Measurements from ENCODE around the gene ITGA11.

The ITGA11 gene, protein sequence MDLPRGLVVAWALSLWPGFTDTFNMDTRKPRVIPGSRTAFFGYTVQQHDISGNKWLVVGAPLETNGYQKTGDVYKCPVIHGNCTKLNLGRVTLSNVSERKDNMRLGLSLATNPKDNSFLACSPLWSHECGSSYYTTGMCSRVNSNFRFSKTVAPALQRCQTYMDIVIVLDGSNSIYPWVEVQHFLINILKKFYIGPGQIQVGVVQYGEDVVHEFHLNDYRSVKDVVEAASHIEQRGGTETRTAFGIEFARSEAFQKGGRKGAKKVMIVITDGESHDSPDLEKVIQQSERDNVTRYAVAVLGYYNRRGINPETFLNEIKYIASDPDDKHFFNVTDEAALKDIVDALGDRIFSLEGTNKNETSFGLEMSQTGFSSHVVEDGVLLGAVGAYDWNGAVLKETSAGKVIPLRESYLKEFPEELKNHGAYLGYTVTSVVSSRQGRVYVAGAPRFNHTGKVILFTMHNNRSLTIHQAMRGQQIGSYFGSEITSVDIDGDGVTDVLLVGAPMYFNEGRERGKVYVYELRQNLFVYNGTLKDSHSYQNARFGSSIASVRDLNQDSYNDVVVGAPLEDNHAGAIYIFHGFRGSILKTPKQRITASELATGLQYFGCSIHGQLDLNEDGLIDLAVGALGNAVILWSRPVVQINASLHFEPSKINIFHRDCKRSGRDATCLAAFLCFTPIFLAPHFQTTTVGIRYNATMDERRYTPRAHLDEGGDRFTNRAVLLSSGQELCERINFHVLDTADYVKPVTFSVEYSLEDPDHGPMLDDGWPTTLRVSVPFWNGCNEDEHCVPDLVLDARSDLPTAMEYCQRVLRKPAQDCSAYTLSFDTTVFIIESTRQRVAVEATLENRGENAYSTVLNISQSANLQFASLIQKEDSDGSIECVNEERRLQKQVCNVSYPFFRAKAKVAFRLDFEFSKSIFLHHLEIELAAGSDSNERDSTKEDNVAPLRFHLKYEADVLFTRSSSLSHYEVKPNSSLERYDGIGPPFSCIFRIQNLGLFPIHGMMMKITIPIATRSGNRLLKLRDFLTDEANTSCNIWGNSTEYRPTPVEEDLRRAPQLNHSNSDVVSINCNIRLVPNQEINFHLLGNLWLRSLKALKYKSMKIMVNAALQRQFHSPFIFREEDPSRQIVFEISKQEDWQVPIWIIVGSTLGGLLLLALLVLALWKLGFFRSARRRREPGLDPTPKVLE

DNA sequence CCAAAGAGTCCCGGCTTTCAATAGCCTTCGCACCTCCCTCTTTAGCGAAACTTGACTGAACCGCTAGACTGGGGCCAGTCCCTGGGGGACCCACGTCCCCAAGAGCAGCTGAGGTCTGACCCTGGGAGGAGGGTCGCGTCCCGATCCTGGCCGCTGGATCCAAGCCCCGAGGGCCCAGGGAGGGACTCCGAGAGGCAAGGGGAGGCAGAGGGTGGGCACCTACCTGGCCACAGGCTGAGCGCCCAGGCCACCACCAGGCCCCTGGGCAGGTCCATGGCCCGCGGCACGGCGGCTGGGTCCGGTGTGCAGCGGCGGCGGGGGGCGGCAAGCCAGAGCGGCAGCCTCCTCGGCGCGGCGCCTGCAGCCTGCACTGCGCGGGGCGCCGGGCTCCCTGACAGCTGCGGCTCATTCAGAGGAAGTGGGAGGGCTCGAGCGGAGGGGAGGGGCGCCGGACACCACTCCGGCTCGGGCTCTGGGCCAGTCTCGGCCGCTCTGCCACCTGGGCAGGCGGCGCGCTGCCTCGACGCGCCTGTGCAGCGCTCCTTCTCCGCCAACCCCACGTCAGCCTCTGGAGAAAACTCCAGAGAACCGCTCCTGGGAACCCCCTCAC lies at the start of gene ITGA11:
Gene ITGA11 (minus strand): TSS at position 372 of the 610 bp plus-strand sequence. CDS start 97 bp downstream, at position 275.
- no peak for DNase-seq

DNA sequence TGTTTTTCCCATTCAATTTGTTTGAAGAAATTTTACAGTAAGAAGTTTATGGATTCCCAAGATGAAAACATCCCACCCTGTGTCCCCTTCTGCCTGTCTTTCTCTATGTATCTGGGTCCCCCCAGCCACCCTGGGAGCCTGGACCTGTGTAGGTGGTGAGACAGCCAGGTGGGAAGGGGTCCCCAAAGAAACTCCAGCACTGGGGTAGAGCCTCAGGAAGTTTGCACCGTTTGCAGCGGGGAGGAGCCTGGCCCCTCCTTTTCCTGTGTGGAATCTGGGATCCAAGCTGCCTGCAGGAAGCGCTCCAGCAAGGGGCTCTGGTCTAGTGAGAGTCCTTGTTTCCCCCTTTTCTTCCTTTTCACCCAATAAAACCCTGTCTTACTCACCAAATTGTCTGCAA lies 49.4 kb upstream of the ITGA11 start:
- no peak for DNase-seq

DNA sequence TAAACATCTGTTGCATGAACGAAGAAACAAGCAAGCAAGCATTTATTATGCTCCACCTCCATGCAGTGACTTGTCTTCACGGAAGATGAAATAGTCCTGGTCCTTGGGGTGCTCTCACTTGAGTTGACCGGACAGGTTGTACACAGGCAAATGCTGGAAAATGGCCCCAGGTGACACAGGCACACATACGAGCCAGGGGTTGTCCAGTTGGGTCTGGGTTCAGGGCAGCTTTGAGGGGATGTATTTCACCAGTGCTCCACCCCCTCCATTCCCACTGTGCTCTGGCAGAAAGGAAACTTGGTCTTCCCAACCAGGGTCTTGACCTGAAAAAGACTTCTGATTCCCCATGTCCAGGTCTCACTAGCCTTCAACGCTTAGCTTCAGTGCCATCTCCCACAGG lies 48.3 kb upstream of the ITGA11 start:
- no peak for DNase-seq

DNA sequence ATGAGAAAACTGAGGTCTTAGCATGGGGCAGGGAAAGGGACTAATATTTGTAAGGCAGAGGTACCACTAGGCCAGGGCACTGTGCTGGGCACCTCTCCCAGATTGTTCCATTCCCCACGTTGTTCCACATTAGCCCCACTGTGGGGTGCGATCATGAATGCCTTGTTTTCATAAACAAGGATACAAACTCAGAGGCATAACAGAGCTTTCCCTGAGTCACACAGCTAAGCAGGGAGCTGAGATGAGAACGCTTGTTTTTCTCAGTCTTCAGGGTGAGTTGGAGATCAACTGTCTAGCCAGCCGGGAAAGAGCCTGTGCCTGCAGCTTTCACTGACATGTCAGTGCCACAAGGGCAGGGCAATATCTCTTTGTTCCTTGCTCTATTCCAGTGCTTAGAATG lies 47.9 kb upstream of the ITGA11 start:
- no peak for DNase-seq

DNA sequence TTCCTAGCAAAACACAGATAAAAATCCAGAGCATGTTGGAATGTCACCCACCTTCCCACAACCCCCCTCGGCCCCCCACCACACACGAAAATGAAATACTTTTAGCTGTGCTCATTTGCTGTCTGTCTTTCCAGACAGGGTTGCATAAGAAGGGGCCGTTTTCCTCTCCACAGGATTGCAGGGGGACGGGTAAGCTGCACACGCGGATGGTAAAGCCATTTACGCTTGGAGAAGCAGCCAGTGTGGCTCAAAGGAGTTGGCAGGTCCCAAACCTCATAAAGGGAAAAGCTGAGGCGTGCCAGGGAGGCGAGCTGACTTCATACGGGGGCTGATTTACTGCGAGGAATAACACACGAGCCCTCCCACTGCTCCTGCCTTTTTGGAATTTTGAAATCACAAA lies 47.4 kb upstream of the ITGA11 start:
- no peak for DNase-seq

DNA sequence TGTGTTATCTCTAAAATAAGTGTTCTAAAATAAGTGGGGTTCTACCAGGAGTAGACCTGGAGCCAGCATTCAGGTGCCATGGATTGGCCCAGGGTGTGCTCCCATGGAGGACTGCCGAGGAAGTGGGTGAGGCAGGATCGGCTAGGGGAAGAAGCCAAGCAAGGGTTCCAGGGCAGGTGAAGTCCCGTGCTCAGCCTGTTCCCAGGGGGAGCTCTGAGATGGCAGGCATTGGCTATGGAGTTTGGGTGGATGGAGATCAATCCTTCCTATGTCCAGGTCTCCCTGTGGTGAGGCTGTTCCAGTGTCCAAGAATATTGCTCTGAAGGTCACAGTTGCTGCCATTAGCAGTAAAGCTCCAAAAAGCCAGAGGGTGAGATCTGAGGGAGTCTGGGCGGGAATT lies 46.9 kb upstream of the ITGA11 start:
- DNase-seq = no peak

DNA sequence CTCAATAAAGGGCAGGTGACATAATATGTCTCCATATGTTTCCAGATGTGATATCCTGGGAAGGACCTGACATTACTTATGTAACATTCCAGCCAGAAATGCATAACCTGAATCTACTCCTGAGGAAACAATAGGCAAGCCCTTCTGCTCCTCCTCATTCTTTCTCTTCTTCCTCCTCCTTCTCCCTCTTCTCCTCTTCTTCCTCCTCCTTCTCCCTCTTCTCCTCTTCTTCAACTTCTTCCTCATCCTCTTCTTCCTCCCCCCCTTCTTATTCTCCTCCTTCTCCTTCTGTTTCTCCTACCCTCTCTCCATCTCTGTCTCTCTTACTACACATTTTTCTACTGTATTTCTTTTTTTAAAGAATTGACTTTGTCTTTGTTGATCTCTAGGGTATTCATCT lies 43.5 kb upstream of the ITGA11 start:
- no peak for DNase-seq

DNA sequence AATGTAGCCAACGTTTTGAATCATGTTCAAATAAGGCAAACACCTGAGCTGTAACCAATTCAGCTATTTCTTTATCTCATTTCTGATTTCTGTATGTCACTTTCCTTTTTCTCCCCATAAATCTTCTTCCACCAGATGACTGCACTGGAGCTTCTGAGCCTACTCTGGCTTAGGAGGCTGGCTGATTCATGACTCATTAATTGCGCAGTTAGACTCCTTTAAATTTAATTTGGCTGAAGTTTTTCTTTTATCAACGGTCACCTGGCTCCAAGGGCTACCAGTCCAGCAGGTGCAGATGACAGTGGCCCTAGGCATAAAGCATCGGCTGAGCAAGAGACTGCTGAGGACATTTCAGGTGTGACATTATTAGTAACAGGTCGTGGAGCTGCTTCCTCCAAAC lies 39.6 kb upstream of the ITGA11 start:
- DNase-seq = no peak

DNA sequence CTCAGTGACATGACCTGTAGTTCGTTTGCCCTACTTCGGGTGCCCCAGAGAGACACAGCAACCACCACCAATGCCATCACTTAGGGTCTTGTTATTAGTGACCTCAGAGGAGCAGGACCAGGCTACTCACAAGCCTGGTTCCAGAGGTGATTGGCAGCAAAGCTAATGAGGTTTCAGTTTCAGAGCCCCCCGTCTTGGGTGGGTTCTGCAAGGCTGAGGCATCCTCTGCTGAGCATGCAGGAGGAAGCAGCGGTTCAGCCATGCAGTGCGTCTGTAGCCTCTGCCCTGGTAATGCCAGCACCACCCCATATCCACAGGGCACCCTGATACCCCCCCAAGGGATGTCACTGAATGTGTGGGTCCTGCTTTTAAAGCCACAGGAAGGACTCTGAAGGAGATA lies 39.0 kb upstream of the ITGA11 start:
- no peak for DNase-seq

DNA sequence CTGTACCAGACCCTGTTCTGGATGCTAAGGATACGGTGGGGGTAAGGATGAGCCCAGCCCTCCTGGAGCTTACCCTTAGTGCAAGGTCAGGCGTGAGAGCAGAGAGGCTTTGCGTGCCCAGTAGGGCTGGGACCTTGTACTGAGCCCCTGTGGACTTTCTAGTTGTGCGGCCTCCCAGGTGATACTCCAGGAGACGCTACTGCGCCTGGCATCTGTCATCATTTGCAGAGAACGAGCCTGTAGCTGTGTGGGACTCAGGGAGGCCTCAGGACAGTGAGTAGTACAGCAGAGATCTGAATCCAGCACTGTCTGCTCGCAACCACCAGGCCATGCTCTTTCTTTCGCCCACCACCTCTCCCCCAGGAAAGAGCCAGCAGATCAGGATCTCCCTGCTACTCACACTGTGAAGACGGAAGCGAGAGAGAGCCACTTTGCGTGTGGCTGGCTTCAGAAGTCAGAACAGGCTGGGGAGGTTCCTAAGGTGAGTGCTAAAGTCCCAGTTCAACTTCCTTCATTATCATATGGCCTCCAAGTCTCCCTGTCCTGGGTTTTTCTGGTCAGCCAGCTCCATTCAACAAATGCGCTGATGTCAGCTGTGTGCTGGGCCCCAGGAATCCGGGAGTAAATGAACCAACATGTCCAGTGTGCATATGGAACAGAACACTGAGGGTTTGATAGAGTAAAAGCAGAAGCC lies 38.2 kb upstream of the ITGA11 start:
- no peak for DNase-seq

DNA sequence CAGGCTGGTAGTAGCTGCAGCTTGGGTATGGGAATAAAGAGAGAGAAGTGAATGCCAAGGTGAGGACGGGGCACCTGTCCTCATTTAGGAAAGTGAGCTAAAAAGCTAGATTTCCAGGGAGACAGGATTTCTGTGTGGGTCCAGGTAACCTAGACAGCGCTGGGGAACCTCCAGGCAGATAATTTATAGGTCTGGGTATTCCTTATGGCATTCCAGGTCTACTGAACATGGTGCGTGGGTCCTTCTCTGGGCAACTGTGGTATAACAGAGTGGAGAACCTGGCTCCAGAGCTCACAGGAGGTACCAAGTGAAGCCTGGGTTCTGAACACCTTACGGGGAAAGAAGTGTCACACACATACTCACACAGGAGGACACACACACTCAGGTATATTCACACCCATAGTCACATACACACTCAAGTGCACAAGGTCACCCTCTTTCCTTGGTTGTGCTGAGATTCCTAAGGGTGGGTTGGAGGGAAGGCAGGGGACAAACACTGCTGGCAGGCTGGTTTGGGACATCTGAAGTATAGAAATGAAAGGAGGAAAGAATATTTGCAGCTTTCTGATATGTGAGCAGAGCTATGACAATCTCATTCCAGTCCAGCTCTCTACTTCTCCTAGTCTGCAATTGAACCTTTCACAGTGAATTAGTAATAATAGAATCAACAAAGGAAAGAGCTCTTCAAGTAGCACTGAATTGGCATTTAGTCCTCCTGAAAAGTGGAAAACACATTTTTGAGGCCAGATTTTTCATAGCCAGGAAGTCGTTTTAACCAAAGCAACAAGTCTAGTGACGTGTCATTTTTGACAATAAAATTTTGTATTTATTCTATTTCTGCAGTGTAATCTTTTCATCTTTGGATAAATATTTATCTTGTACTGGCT lies 37.4 kb upstream of the ITGA11 start:
- DNase-seq = no peak

DNA sequence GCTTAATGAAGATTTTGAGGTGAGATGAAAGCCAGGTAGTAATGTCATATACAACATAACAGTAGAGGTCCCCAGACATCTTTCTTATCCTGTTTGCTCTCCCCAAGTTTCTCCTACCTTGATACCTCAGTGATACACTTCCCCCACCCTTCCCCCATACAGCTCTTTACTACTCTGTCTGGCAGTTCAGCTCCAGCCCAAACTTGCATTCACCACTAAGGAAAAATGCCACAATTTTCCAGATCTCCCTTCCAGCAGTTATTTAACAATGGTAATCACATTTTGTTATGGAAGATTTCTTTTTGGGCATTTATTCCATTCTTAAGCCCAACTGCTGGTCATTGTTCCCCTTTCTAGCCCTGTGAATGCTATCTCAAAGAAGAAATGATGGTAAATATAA lies 34.9 kb upstream of the ITGA11 start:
- DNase-seq = no peak

DNA sequence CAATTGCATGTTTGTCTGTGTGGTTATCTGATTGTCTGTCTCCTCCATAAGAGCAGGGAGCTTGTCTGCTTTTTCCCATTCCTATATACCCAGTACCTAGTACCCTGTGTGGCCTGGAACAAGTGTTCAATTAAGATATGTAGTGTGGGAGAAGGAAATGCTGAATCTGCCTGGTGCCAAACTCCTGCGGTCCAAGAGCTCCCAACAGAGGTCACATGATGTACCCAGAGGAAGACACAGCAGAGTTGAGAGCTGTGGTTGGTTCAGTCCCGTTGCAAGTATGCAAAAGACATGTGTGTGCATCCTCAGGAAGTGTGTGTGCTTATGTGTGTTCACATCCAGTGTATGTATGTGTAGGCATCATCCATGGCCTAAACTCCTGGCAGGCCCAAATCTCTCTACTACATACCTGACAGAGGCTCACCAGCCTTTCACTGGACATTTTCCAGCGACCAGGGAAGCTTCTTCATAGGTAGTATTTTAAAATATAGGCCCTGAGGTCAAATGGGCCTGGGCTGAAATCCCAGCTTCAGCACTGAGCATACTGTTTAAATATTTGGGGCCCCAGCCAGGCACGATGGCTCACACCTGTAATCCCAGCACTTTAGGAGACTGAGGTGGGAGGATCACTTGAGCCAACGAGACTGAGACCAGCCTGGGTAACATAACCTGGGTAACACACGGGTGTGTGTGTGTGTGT lies 34.0 kb upstream of the ITGA11 start:
- no peak for DNase-seq

DNA sequence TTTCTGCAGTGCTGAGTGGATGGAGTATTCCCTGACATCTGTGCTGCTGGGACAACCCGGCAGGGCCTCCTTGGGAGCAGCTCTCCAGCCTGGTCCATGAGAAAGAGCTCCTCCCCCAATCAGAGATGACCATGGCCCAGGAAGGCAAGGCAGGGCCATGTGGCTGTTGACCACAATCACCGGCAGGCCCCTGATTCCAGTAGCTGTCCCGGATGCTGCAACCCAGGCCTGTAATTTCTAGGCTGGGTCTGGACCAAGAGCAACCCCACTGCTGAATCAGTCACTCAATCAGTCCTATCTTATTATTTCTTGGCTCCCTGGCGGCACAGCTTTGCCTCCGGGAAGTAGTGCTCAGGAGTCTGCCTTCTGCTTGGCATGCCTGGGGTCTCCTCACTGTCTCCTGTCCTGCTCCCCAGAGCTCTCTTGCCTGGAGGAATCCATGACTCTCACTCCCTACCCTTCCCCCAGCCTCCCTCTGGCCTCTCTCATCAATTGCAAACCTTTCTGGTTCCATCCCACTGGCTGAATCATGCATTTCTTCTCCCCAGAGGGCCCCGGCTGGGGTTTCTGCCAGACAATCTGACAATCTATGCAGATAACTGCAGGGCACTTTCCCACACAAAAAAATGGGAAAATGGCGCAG lies 32.6 kb upstream of the ITGA11 start:
- no peak for DNase-seq

DNA sequence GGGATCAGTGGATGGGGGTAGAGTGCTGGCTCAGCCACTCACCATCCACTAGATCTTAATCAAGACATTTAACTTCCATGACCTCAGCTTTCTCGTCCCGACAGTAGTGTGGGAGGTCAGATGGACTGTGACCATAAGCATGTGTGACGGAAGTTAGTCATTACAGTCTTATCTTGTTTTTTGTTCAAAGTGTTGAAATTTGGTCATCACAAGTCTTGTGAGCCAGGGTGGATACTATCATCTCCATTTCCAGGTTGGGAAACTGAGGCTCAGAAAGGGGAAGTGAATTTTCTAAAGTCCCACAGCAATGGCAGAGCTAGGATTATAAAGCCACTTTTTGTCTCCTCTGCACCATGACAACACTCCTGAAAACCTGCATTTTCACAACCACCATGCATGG lies 32.0 kb upstream of the ITGA11 start:
- DNase-seq = no peak

DNA sequence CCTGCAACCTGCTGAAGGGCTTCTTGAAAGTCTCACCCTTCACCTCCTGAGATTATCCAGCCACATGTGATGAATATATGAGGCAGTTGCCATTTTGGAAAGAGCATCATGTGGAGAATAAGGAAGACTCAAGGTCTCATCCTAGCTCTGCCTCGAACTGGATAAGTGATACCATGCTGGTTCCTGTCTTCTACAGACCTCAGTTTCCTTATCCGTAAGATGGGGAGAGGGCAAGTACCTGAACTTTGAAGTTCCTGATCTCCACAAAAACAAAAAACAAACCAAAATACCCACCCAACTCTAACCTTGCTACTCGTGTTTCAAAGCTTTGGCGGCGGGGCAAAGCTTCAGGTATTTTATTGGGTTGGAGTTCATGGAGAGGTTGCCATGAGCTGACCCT lies 31.5 kb upstream of the ITGA11 start:
- no peak for DNase-seq

DNA sequence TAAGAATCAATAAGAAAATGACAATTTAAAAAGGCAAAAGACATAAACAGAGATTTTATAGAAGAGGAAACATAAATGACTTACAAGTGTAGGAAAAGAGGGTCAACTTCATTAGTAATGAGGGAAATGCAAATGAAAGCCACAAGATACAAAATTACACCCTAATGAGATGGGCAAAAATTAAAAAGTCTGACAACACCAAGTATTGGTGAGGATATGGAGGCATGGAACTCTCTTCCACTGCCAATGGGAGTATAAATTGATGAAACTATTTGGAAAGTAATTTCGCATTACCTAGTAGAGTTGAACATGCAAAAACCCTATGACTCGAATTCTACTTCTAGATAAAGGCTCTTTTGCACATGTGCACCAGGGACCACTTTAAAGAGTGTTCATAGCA lies 28.2 kb upstream of the ITGA11 start:
- DNase-seq = no peak

DNA sequence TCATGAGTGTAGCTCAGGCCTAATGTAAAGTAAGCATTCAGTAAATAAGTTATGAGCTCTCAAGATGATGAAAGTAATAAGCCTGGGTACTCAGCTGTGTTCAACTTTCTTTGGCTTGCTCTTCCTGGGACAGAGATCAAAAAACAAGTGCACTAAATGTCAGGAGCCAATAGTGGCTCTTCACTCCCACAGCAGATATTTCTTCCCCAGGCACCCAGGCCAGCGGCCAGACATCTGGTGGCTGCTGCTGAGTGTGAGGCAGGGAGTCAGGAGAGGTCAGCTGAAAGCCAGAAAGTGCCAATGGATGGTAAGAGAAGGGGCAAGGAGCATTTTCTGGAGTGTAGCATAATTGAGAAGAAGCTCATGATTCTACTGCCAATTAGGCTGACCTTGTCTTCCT lies 18.2 kb upstream of the ITGA11 start:
- no peak for DNase-seq

DNA sequence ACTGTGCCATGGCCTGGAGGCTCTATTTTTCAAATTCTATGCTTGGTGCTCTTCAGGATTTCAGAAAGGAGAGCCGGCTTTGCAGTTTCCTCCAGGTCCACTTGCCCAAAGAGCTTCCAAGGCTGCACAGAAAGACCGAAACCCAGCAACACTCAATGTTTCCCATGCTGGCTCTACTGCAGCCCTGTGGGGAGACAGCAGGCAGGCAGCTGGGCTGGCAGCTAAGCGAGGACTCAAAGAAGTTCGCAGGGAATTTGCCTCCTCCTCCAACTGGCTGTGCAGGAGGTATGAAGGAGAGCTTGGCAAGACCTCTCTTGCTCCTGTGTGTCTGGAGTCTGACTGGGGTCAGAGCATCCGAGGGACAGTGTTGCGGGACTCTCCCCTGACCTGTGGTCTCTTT lies 17.4 kb upstream of the ITGA11 start:
- no peak for DNase-seq

All from CD4-positive, alpha-beta T cell treated with Interferon alpha-2 for 1 hour (primary cell).